HG02571 (cell line): ENCODE measurements around the gene ATXN1.
"Not testable (repeated sequence)": the region's sequence is repeated elsewhere in the genome, so short reads cannot be mapped to it uniquely, and the experiment has no call there.

Source experiments
- ATAC-seq: cut with Tn5 transposase; IDR thresholded peaks from one replicate; pipeline ENCODE4 v1.9.1; 2021; ENCODE audit warnings: mild to moderate bottlenecking, moderate library complexity; ENCODE audit not compliant: unreplicated experiment

Gene ATXN1

GRCh38 chr6:16274885-16275589 is 486.2 kb downstream of the ATXN1 start:
- no peak for ATAC-seq

DNA sequence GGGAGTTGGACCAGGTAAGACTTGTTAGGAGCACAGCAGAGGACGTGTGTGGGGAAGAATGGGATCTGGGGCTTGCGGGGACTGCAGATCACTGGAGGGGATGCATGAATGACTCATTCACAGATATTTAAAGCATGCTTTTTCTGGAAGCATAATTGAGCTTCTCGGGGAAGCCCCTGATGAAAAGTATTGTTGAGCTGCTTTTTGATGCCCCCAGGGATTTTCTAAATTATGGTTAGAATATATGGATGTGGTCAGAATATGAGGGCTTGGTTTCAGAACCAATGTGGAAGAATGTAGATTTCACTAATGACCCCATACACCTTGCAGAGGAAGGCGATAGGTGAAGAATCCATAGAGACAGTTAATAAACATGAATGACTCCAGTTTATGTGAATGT is 486.8 kb downstream of the ATXN1 start:
- ATAC-seq = no peak

- ATAC-seq = no peak
Measured at GRCh38 chr6:16273256-16273655, 488.0 kb downstream of the ATXN1 start.

- no peak for ATAC-seq
Measured at GRCh38 chr6:16272201-16272600, 489.1 kb downstream of the ATXN1 start.

GRCh38 chr6:16271428-16271827 is 489.8 kb downstream of the ATXN1 start:
- no peak for ATAC-seq

DNA sequence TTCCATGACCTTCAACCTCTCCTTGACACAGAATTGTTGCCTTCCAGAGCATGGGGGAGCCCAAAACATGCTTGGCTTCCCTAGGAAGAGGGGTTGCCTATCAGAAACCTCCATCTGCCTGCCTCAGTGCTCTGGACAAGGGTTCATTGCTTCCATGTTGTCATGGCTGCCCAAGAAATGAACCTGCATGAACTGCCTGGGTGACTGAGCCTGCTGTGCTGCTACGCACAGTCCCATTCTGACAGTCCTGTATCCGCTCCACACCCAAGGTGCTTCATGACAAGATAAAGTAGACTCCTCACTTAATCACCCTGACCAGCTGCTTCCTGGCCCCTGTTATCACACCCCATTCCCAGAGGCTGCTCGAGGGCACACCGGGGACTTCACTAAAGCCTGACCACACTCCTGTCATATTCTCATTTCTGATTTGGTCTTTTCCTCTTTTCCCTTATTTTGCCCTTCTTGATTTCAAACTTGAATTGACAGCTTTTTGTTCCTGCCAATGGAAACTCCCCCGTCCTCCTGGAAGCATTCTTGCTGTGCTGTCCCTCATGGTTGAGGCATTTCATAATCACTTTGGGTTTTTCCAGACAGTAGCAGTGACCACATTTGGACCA is 491.0 kb downstream of the ATXN1 start:
- no peak for ATAC-seq

- ATAC-seq = not testable (repeated sequence)
Measured at GRCh38 chr6:16269442-16270070, 491.7 kb downstream of the ATXN1 start.

GRCh38 chr6:16267428-16268263 is 493.6 kb downstream of the ATXN1 start:
- ATAC-seq = no peak

DNA sequence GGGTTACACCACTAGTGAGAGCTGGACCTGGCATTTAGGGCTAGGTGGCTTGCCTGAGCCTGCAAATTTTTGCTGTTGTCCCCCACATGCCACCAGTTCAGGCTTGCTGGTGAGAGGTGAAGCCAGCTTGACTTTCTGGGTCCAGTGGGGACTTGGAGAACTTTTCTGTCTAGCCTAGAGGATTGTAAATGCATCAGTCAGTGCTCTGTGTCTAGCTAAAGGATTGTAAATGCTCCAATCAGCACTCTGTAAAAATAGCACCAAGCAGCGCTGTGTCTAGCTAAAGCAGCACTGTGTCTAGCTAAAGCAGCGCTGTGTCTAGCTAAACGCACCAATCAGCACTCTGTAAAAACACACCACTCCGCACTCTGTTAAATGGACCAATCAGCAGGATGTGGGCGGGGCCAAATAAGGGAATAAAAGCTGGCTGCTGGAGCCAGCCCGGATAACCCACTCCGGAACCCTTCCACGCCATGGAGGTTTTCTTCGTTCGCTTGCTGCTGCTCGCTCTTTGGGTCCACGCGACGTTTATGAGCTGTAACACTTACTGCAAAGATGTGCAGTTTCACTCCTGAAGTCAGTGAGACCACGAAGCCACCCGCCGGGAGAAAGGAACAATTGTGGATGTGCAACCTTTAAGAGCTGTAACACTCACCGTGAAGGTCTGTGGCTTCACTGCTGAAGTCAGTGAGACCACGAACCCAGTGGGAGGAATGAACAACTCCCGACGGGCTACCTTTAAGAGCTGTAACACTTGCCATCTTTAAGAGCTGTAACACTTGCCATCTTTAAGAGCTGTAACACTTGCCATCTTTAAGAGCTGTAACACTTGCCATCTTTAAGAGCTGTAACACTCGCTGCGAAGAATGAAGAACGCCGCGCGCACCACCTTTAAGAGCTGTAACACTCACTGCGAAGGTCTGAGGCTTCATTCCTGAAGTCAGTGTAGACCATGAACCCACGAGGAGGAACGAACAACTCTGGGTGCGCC is 495.6 kb downstream of the ATXN1 start:
- no peak for ATAC-seq

DNA sequence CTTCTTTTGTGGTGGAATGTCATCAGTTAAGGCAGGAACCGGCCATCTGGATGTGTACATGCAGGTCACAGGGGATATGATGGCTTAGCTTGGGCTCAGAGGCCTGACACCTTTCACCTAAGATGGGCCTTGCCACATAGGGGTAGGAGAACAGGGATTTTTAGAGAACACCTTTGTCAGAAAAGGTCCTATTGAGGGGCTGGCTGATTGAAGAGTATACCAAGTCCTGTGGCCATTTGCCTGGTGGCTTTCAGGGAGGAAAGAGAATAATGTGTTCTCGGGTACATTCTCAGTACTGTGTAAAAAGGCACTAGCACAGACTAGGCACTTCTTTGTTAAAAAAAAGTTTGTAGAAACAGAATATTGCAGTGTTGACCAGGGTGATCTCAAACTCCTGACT is 496.5 kb downstream of the ATXN1 start:
- ATAC-seq = no peak

- ATAC-seq = not testable (repeated sequence)
Measured at GRCh38 chr6:16263464-16264099, 497.7 kb downstream of the ATXN1 start.

GRCh38 chr6:16262773-16263172 is 498.5 kb downstream of the ATXN1 start:
- not testable (repeated sequence) for ATAC-seq

DNA sequence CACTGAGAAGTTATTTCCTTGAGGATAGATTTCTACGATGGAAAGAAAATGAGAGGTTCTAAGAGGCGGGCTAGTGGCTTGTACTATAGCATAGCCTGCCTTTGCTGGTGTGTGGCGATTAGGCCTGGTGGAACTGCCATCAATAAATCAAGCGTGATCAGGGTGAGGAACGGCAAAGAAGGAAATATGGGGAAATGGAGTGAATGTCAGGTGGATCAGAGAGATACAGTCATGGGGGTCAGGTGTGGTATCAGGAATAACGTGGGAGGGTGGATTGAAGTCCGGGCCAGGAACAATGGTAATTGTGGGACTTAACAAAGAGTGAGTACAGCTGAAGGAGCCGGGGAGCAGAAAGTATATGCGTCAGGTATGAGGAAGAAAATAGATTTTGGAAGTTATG is 500.7 kb downstream of the ATXN1 start:
- ATAC-seq = not testable (repeated sequence)

DNA sequence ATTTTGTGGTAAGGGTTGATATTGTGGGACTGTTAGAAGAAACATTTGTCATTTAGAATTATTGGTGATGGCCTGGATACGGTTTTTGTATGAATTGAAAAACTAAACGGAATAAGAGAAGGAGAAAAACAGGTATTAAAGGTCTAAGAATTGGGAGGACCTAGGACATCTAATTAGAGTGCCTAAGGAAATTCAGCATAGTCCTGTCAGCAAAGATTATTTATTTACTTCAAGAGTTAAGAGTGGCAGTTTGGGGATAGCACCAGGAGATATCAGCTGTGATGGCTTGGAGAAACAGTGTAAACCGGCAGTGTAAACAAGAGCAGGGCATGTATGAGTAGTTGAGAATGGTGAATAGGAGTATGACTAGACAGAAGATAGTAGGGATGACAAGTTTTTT is 501.7 kb downstream of the ATXN1 start:
- not testable (repeated sequence) for ATAC-seq

DNA sequence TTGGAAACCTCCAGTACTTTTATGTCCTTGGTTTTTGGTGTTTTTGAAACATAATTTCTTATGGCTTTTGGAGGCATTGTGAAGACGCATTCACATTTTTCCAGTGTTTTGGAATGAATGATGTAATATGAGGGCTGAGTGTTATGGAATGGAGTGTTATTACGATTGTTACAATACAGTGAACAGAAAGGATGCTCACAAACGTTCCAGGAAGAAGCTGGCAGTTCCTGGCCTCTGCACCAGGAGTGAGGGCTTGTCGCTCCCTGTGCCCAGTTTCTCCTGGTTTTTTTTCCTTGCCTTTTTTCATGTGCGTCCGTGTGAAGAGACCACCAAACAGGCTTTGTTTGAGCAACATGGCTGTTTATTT is 502.6 kb downstream of the ATXN1 start:
- ATAC-seq = no peak

DNA sequence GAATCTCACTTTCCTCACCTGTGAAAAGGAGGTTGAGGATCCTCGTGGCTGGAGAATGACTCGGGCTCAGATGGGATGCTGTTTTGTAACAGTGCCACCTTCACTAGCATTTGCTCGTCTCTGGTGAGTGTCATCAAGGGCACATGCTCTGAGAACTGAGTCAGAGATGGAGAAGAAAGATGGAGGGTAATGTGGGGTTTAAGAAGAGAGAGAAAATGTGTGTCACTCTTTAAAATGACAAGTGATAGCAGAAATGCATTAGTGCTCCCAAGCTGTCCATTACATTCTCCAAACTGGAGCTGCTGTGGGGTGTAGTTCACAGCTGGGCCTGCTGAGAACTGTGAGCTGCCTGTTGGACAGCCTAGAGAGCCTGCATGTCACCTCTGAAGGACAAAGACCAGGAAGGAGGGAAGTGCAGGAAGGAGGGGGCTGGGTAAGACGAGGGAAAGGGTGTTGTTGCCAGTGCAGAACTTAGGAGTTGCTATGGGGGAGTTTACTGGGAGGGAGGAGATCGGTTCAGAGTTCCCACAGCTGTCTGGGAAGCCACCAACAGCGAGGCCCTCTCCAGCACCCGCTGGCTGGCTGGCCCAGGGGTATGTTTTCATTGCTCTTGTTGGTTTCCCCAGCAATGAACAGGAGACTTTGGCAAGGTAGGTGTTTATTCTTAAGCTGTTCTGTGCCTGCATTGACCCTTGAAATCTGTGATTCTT is 503.1 kb downstream of the ATXN1 start:
- no peak for ATAC-seq

DNA sequence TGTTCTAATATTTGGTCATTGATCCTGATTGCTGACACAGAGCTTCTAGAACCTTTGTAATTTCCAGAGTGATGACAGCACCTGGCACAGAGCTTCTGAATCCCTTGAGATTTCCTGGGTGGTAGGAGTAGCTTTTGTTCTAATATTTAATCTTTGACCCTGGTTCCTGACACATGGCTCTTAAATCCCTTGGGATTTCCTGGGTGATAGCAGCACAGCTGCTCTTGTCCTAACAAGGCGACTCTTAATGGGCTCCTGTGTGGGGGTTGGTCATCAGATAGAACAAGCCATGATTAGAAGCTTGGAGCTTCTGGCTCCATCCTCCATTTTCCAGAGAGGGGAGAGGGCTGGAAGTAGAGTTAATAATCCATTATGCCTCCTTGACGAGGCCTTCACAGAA is 504.5 kb downstream of the ATXN1 start:
- ATAC-seq = no peak

DNA sequence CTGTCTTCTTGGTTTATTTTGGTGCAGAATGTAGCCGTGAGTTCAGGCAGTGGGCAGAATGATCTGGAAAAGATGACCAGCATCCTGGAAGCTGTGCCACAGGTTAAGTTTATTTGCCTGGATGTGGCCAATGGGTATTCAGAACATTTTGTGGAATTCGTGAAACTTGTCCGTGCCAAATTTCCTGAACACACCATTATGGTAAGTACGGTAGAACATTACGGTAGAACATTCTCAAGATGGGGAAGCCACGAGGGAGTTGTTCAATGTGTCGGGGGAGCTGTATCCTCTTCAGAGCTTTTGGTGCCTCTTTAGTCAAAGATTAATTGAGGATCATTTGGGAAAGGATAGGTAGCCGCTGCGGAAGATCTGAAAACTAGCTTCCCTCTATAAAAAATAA is 506.7 kb downstream of the ATXN1 start:
- no peak for ATAC-seq
